Adrenal gland (tissue), 12 donors: ENCODE measurements around the gene CDK14. TPM values are rescaled to one million over a fixed set of nuclear protein-coding genes. Genes with fewer than 3 reads are reported as not detected.

Source experiments
- DNase-seq, 7 donors: peaks; one replicate each; pipeline ENCODE4 v3.0.0-alpha.2; 2019 to 2020
- H3K27ac ChIP-seq, 5 donors: fragments of 200-600 bp; sonication (generic) in 4 of 5; 1 replicate in 3 of 5; 2 replicates in 2 of 5; pipeline versions ENCODE4 v1.5.1 to v1.8.0; 2016 to 2020; ENCODE audit warnings: mild to moderate bottlenecking in 1 of 5
- H3K27me3 ChIP-seq: fragments of 200-600 bp; 2 replicates; pipeline ENCODE4 v1.8.0; 2021
- H3K36me3 ChIP-seq, 2 donors: fragments of 200-600 bp; replicated peaks in 1 of 2; 1 replicate in 1 of 2; 2 replicates in 1 of 2; pipeline versions ENCODE4 v1.5.1 to v1.8.0; 2018 to 2022
- H3K4me1 ChIP-seq, 2 donors: fragments of 200-600 bp; replicated peaks in 1 of 2; 1 replicate in 1 of 2; 2 replicates in 1 of 2; pipeline versions ENCODE4 v1.5.1 to v1.8.0; 2018 to 2021
- H3K4me3 ChIP-seq, 4 donors: fragments of 200-600 bp; sonication (generic) in 3 of 4; one replicate each; pipeline ENCODE4 v1.5.1; 2016 to 2018
- H3K9me3 ChIP-seq, 3 donors: fragments of 200-600 bp; sonication (generic) in 1 of 3; replicated peaks in 1 of 3; 1 replicate in 2 of 3; 2 replicates in 1 of 3; pipeline versions ENCODE4 v1.5.1 to v1.8.0; 2016 to 2021
- CTCF ChIP-seq, 6 experiments: fragments of 450-650 bp in 4 of 6; fragments of 200-600 bp in 2 of 6; sonication (generic) in 1 of 6; IDR thresholded peaks; 1 replicate in 5 of 6; 2 replicates in 1 of 6; pipeline versions ENCODE4 v1.5.1 to v1.8.0; 2016 to 2021; ENCODE audit warnings: antibody characterized with exemption in 6 of 6, mild to moderate bottlenecking in 2 of 6, moderate library complexity in 1 of 6
- POLR2A ChIP-seq, 2 donors: fragments of 450-650 bp; IDR thresholded peaks; one replicate each; pipeline ENCODE4 v1.6.1; 2017; ENCODE audit warnings: antibody characterized with exemption in 2 of 2, mild to moderate bottlenecking in 2 of 2, moderate library complexity in 1 of 2
- WGBS, 4 donors: extraction: QIAGEN DNeasy Blood & Tissue Kit in 2 of 4; methylation state at CpG; one replicate each; pipeline versions ENCODE4 v1.1.5 to v1.1.7; 2013 to 2017; 5-methylcytosine and 5-hydroxymethylcytosine counted together
- intact Hi-C, 2 donors: fragments of 100-400 bp; cut with DNase I; formaldehyde crosslinking; loops; one replicate each; pipeline versions ENCODE4 v1.14.1 to v1.15.0; 2022 to 2023
- polyA plus RNA-seq, 3 donors: library from polyadenylated mRNA; stranded (reverse); fragments of 200-250 nt in 2 of 3; fragments of 350-450 nt in 1 of 3; fragmentation: Illumina TruSeq in 1 of 3; extraction: RNeasy Lipid Tissue Mini Kit (QIAGEN cat#74804) in 1 of 3; gene quantifications; one replicate each; pipeline ENCODE4 v1.2.3, GENCODE V29; 2013 to 2014
- total RNA-seq, 9 donors: library from RNA; depleted of rRNA in 4 of 9; stranded (reverse); fragments of >200 nt in 4 of 9; fragments of 120-200 nt in 1 of 9; fragmentation: NEBNext Ultra II Directional in 1 of 9; extraction: Animal tissue kit (Norgen Biotek cat#: 25700) in 1 of 9; gene quantifications; one replicate each; pipeline versions ENCODE4 v1.1.0 to v1.2.4, GENCODE V29; 2013 to 2023
- donor health status: healthy with polysubstance abuse.
- donor health status: Bipolar disorder and iron deficiency.
- donor health status: DM: yes; HTN: yes; CAD: no.
- donor health status: DM: no; HTN: no; CAD: no.
- donor health status: DM: no; HTN: no; CAD: no.
- donor health status: DM: yes; HTN: yes; CAD: no.

CDK14 gene
- total and polyA plus RNA-seq, 12 donors: 1.9 to 14.5 (median 7.6) TPM

DNA sequence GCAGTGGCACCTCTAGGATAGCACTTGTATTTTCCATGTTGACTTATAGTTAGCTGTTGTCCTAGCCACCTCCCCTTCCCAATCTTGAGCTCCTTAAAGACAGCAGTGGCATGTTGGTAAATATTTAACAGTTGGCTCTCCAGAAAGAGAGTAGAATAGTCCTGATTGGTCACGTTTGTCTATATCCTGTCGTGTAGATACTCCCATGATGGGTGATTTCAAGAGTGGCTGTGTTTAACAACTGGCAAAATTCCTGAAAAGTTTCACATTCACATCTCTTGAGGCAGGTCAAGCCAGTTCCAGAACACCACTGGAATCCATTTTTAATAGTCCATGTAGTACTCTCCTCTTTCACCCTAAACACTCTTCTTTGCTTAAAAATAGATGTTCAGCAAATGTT, 599.9 kb downstream of the CDK14 start:
- no peak for DNase-seq
- Histone ChIP-seq H3K27ac (no peak overlapping the region), H3K9me3 (no peaks in the 10 kb centered on the region), H3K36me3 (no peaks in the 10 kb centered on the region), H3K4me3 (no peak overlapping the region), H3K4me1 (peaks cover 0 to 14% of the 10 kb centered on the region in 2 donors), H3K27me3 (no peaks in the 10 kb centered on the region)
- no peak for TF ChIP-seq POLR2A (IDR thresholded peaks at IDR 0.05)
- no peak for TF ChIP-seq CTCF (IDR thresholded peaks at IDR 0.05)
- intact Hi-C loops: no loop called here
- WGBS, 4 donors: 79 to 95% (median 87%) methylated on average over 2 of the region's 2 CpGs

- no peaks in the 10 kb centered on the region for H3K36me3 ChIP-seq
- H3K4me3 ChIP-seq: no peak overlapping the region
- no peaks in the 10 kb centered on the region for H3K27me3 ChIP-seq
- TF ChIP-seq CTCF (IDR thresholded peaks at IDR 0.05) (no peak), POLR2A (IDR thresholded peaks at IDR 0.05) (no peak)
- no peak overlapping the region for H3K27ac ChIP-seq
- no peaks in the 10 kb centered on the region for H3K4me1 ChIP-seq
- no peak for DNase-seq
- WGBS, 4 donors: 72 to 83% (median 82%) methylated on average over 3 of the region's 3 CpGs
- intact Hi-C loops: no loop called here
- no peaks in the 10 kb centered on the region for H3K9me3 ChIP-seq
Observed at GRCh38 chr7:91198371-91198770, 602.2 kb downstream of the CDK14 start.

DNA sequence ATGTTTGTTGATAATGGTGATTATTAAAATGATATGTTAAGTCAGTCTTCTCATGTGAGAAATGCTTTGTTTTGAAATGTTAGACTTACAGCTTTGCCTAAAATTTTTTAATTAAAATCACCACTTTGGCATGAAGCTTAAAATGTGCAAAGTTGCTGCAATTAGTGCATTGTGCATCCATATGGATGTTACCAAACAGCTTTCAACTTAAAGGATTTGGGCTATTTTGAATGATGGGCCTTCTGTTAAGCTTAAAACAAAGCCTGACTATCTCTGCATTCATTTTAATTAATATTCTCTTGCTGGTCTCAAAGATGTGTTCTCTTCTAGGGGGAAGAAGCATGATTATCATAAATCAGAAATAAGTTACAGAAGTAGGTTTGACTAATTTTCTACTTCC, 603.5 kb downstream of the CDK14 start:
- H3K4me1 ChIP-seq: no peaks in the 10 kb centered on the region
- no peaks in the 10 kb centered on the region for H3K27me3 ChIP-seq
- TF ChIP-seq CTCF (IDR thresholded peaks at IDR 0.05): no peak
- no peak for TF ChIP-seq POLR2A (IDR thresholded peaks at IDR 0.05)
- no peaks in the 10 kb centered on the region for H3K36me3 ChIP-seq
- no peak for DNase-seq
- H3K4me3 ChIP-seq: no peak overlapping the region
- intact Hi-C loops: no loop called here
- no peaks in the 10 kb centered on the region for H3K9me3 ChIP-seq
- H3K27ac ChIP-seq: no peak overlapping the region

DNA sequence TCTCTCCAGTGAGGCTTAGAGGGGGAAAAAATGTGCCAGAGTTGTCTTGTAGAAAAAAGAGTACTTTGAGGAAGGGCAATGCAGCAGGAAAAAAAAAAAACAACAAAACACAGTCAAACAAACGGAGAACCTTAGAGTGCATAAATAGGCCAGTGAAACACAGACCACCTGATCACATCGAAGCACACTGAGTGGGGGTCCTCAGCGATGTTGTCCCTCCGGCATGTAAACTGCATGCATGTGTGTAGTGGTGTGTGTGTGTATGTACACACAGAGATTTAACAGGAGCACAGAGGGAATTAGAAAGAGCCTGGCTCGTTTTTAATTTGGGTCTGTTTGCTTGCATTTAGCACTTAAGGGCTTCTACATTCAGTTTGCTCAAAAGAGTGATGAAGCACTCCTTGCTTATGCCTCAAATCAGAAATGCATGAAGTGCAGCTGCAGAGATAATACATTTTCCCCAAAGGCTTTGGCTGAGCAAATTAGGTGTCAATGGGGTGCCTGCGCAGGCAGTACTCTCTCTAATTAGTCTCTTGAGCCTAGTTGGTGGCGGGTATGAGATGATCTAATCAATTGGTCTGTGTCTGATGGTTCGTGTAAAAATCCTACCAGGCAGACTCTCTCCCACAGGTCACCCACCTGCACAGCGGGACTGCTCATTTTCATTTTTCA, 605.5 kb downstream of the CDK14 start:
- DNase-seq: no peak
- Histone ChIP-seq H3K27me3 (no peaks in the 10 kb centered on the region), H3K36me3 (no peaks in the 10 kb centered on the region), H3K4me1 (no peaks in the 10 kb centered on the region), H3K4me3 (no peak overlapping the region), H3K9me3 (no peaks in the 10 kb centered on the region), H3K27ac (no peak overlapping the region)
- TF ChIP-seq CTCF (IDR thresholded peaks at IDR 0.05): no peak
- 73 to 77% (median 76%) methylated on average over 9 of the region's 9 CpGs for WGBS, 4 donors
- intact Hi-C loops: no loop called here
